Fibroblast of pulmonary artery (primary cell): ENCODE measurements around the gene DHX57.

Experiments
- DNase-seq: peaks from one replicate; pipeline ENCODE4 v3.0.0-alpha.2; 2010; ENCODE audit warnings: low read depth
- H3K4me3 ChIP-seq: replicated peaks from 2 replicates; pipeline ENCODE4 v1.5.1; 2011; ENCODE audit warnings: low read depth, mild to moderate bottlenecking, control low read depth, low read length, moderate library complexity
- TF ChIP-seq, protein P1 (sequence below): IDR thresholded peaks from 2 replicates; pipeline ENCODE4 v1.5.1; 2011; ENCODE audit warnings: mild to moderate bottlenecking, control low read depth, low read length, inconsistent platforms; ENCODE audit errors: missing control alignments

The DHX57 gene

DNA sequence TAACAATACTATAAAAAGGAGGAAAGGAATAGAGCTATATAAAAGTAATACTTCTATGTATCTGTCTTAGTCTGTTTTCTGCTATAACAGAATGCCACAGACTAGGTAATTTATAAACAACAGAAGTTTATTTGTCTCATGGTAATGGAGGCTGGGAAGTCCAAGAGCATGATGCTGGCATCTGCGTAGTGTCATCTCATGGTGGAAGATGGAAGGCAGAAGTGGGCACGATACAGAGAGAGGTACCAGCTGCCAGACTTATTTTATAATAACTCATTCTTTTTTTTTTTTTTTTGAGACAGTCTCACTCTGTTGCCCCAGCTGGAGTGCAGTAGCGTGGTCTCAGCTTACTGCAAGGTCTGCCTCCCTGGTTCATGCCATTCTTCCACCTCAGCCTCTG lies 4.3 kb downstream of the DHX57 start:
- TF ChIP-seq, protein P1, sequence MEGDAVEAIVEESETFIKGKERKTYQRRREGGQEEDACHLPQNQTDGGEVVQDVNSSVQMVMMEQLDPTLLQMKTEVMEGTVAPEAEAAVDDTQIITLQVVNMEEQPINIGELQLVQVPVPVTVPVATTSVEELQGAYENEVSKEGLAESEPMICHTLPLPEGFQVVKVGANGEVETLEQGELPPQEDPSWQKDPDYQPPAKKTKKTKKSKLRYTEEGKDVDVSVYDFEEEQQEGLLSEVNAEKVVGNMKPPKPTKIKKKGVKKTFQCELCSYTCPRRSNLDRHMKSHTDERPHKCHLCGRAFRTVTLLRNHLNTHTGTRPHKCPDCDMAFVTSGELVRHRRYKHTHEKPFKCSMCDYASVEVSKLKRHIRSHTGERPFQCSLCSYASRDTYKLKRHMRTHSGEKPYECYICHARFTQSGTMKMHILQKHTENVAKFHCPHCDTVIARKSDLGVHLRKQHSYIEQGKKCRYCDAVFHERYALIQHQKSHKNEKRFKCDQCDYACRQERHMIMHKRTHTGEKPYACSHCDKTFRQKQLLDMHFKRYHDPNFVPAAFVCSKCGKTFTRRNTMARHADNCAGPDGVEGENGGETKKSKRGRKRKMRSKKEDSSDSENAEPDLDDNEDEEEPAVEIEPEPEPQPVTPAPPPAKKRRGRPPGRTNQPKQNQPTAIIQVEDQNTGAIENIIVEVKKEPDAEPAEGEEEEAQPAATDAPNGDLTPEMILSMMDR: no peak
- no peak overlapping the region for H3K4me3 ChIP-seq
- no peak for DNase-seq

DNA sequence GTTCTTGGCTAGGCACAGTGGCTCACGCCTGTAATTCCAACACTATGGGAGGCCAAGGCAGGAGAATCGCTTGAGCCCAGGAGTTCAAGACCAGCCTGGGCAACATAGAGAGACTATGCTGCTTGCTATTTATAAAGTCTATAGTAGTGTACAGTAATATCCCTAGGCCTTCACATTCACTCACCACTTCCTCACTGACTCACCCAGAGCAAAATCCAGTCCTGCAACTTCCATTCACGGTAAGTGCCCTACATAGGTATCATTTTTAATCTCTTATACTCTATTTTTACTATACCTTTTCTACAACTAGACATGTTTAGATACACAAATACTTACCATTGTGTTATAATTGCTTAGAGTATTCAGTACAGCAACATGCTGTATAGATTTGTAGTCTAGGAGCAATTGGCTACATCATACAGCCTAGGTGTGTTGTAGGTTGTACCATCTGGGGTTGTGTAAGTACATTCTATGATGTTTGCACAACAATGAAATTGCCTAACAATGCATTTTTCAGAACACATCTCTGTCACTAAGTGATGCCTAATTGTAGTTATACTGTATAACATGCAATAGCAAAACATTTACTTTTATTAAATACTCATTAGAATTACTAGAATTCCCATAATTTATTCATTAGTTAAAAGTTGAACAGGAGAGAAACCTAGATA lies 8.8 kb downstream of the DHX57 start:
- TF ChIP-seq, protein P1: no peak
- H3K4me3 ChIP-seq: no peak overlapping the region
- DNase-seq: no peak

DNA sequence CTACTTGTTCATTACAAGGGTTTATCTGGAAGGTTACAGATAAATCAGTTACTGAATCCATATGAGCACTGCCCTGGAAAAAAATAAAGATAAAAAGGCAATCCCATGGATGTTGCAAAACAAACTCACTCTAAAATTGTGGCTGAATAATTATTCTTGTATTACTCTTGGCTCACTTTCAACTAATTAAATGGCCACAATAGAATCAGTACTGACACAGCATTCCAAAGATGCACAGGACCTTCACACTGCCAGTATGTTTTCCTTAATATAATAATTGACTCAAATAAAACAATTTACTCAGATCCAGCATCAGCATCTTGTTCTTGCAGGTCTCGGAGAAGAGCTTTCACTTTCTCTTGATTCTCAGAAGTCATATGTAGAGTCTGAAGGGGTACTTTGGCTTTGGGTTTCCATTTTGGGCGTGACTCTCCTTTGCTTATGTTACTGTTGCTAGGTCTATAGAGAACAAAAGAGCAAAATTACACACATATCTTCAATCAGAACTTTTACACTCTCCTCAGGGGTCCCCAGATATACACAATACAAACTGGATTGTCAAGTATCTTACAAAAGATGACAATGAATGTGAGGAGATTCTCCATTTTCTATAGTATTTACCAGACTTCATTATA lies 12.6 kb downstream of the DHX57 start:
- DNase-seq: no peak
- TF ChIP-seq, protein P1: no peak
- H3K4me3 ChIP-seq: no peak overlapping the region

DNA sequence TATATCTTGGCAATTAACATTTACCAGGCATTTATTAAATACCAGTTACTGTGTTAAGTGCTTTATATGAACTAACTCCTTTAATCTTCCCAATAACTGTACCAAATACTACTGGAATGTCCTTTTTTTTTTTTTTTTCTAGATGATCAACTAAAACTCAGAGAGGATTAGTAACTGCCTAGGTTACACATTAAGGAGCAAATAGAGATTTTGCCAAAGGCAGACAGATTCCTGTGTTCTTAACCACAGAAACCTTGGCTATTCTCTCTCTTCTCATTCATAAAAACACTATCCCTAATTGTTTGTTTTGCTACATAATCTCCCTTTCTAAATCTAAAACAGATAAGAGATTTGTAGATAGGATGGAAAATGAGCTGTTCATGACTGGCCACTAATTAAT lies 13.3 kb downstream of the DHX57 start:
- H3K4me3 ChIP-seq: no peak overlapping the region
- TF ChIP-seq, protein P1: no peak
- no peak for DNase-seq

DNA sequence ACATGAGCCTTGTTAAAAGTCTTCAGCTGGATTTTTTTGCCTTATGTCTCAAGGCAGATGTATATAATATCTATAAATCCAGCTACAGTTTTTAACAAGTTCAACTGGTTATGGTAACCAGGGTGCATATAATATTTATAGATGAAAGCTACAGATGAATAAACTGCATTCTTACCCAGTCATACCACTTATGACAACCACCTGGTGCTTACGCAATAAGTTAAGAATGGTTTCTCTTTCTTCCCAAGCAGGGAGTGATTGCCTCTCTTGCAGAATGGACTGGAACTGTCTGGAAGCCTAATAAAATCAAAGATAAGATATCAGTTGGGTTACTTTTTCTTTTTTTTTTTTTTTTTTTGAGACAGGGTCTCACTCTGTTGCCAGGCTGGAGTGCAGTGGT lies 19.6 kb downstream of the DHX57 start:
- no peak overlapping the region for H3K4me3 ChIP-seq
- DNase-seq: peak; percentile 54
- TF ChIP-seq, protein P1: no peak

DNA sequence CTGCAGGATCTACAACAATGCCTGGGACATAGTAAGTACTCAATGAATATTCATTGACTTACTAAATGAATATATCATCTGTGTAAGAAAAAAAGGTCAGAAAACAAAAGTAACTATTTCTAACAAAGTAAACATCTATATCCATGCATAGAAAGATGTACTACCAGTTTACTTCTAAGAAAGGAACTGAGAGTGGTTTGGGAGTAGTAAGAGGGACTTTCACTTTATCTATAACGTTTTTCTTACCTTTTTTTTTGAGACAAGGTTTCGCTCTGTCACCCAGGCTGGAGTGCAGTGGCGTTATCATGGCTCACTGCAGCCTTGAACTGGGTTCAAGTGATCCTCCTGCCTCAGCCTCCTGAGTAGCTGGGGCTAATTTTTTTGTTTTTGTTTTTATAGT lies 25.7 kb downstream of the DHX57 start:
- DNase-seq: no peak
- TF ChIP-seq, protein P1: no peak
- H3K4me3 ChIP-seq: no peak overlapping the region

DNA sequence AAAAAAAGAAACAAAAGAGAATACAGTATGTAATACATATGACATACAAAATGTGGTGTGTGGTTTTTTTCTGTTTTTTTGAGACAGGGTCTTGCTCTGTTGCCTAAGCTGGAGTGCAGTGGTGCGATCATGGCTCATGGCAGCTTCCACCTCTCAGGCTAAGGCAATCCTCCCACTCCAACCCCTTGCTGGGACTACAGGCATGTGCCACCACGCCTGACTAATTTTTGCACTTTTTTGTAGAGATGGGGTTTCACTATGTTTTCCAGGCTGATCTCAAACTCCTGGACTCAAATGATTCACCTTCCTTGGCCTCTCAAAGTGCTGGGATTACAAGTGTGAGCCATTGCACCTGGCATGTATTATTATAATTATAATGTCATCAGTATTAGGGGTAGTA lies 38.9 kb downstream of the DHX57 start:
- no peak for DNase-seq
- H3K4me3 ChIP-seq: no peak overlapping the region
- TF ChIP-seq, protein P1: no peak
